K562 (cell line): ENCODE results near the gene SCN1A. TPM values are rescaled to one million over a fixed set of nuclear protein-coding genes. Genes with fewer than 3 reads are reported as not detected.
A peak's percentile ranks its signal among the peaks of the same experiment; 100 is the strongest.

Source experiments
- ARNT ChIP-seq, 2 experiments: fragments of 450-650 bp; IDR thresholded peaks; 2 replicates each; pipeline ENCODE4 v1.6.1; 2016; ENCODE audit warnings: mild to moderate bottlenecking in 1 of 2
- ESRRB ChIP-seq: fragments of 250-450 bp; sonication (Bioruptor Pico); IDR thresholded peaks from 2 replicates; pipeline ENCODE4 v1.5.0; 2020; ENCODE audit warnings: mild to moderate bottlenecking, moderate library complexity, borderline replicate concordance
- MCM5 ChIP-seq: fragments of 450-650 bp; IDR thresholded peaks from 2 replicates; pipeline ENCODE4 v1.6.1; 2016; ENCODE audit warnings: low read depth
- NFIX ChIP-seq: fragments of 250-450 bp; sonication (Bioruptor Pico); IDR thresholded peaks from 2 replicates; pipeline ENCODE4 v1.4.0; 2020; ENCODE audit warnings: low read depth, mild to moderate bottlenecking, moderate library complexity
- PPARD ChIP-seq: fragments of 250-450 bp; sonication (Bioruptor Pico); IDR thresholded peaks from 2 replicates; pipeline ENCODE4 v1.8.0; 2022; ENCODE audit warnings: inconsistent platforms, mild to moderate bottlenecking, moderate library complexity
- SMARCA4 ChIP-seq: fragments of 450-650 bp; IDR thresholded peaks from 2 replicates; pipeline ENCODE4 v1.6.1; 2016
- SMARCB1 ChIP-seq: IDR thresholded peaks from 2 replicates; pipeline ENCODE4 v1.6.1; 2011; ENCODE audit warnings: improper control_type of control experiment, low read depth; ENCODE audit not compliant: insufficient read length
- TAF7 ChIP-seq: fragments of 450-650 bp; IDR thresholded peaks from 2 replicates; pipeline ENCODE4 v1.6.1; 2016; ENCODE audit warnings: missing genetic modification characterization, missing compliant biosample characterization
- polyA plus RNA-seq, 8 experiments: library from polyadenylated mRNA; depleted of rRNA in 4 of 8; stranded (reverse) in 5 of 8; unstranded in 3 of 8; fragments of >200 nt; fragmentation: Nextera tagmentation in 2 of 8; fragmentation: Illumina TruSeq in 1 of 8; extraction: Ambion mirVana in 2 of 8; extraction: Trizol in 1 of 8; gene quantifications; 2 replicates each; pipeline versions ENCODE4 v1.2.1 to v1.2.3, GENCODE V29; 2011 to 2014; ENCODE audit warnings: inconsistent platforms in 1 of 8, missing spikeins in 1 of 8
- total RNA-seq, 7 experiments: library from RNA; depleted of rRNA in 6 of 7; stranded (reverse); fragments of >200 nt in 6 of 7; fragmentation: Illumina TruSeq in 2 of 7; extraction: Trizol in 2 of 7; gene quantifications; 2 replicates each; pipeline versions ENCODE4 v1.2.1 to v1.2.3, GENCODE V29; 2011 to 2021; ENCODE audit warnings: low replicate concordance in 1 of 7
- TF ChIP-seq, protein P1 (sequence below): fragments of 450-650 bp; formaldehyde crosslinking; IDR thresholded peaks from 2 replicates; pipeline ENCODE4 v1.4.0; 2020; ENCODE audit warnings: mild to moderate bottlenecking, mixed read lengths
- TF ChIP-seq, protein P2 (sequence below): sonication (generic); IDR thresholded peaks from 2 replicates; pipeline ENCODE4 v1.6.1; 2016
- TF ChIP-seq, protein P3 (sequence below): fragments of 450-650 bp; IDR thresholded peaks from 2 replicates; pipeline ENCODE4 v1.6.1; 2017; ENCODE audit warnings: antibody characterized with exemption
- TF ChIP-seq, protein P4 (sequence below): sonication (generic); formaldehyde crosslinking; IDR thresholded peaks from 2 replicates; pipeline ENCODE4 v1.5.0; 2020; ENCODE audit warnings: missing genetic modification reagents
- TF ChIP-seq, protein P5 (sequence below): fragments of 450-650 bp; IDR thresholded peaks from 2 replicates; pipeline ENCODE4 v1.6.1; 2018; ENCODE audit warnings: mild to moderate bottlenecking, low read depth; ENCODE audit not compliant: partially characterized antibody
- TF ChIP-seq, protein P6 (sequence below): fragments of 250-450 bp; sonication (Bioruptor Pico); IDR thresholded peaks from 2 replicates; pipeline ENCODE4 v1.4.0; 2020; ENCODE audit warnings: borderline replicate concordance

Gene SCN1A
- total and polyA plus RNA-seq, 9 of the 15 experiments (the other 6 are each of a cell fraction or from before 2014, with no cell fraction given), result not detected

DNA sequence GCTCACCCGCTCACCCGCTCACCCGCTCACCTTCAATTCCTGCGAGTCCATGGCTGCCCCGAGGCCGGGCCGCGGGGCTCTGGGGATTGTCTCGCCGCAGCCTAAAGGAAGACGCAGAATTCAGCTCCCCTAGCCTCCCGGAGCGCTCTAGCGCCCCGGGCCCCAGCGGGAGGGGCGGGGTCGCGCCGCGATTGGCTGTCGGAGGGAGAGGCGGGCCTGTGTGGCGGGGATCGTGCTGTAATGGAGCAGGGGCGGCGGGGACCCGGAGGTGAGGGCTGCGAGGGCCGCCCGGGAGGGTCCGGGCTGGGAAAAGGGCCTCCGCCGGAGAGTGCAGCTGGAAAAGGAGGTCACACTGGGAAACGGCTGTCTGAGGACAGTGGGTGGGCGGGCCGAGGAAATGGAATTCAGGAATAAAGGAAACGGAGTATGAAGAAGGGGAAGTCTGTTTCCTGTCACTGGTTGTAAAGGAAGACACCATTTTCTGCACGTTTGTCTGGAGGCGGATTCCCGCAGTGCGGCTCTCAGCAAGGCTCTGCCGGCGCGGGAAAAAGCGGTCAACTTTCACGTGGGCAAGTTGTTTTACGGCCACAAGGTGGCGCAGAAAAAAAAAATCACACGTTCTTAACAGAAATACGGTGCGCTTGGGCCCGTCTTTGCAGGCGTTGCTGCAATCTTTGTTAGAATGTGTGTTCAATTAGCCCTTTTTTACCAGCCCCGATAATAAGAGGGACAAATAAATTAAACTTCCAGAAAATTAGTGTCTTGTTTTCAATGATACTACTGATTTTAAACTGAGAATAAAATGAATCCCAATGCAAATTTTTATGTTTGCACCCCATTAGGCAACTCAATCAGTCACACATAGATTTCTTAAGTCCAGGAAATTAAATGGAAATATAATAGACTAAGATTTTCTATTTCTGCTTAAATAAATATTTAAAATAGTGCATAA, 173.9 kb downstream of the SCN1A start, which contains the start of gene TTC21B (continued):
- TF ChIP-seq, protein P1, sequence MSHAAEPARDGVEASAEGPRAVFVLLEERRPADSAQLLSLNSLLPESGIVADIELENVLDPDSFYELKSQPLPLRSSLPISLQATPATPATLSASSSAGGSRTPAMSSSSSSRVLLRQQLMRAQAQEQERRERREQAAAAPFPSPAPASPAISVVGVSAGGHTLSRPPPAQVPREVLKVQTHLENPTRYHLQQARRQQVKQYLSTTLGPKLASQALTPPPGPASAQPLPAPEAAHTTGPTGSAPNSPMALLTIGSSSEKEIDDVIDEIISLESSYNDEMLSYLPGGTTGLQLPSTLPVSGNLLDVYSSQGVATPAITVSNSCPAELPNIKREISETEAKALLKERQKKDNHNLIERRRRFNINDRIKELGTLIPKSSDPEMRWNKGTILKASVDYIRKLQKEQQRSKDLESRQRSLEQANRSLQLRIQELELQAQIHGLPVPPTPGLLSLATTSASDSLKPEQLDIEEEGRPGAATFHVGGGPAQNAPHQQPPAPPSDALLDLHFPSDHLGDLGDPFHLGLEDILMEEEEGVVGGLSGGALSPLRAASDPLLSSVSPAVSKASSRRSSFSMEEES (CRISPR knock-in tag), result no peak
- peak; percentile 67 for TF ChIP-seq SMARCA4
- TF ChIP-seq NFIX (CRISPR knock-in tag), result no peak
- TF ChIP-seq, protein P2, sequence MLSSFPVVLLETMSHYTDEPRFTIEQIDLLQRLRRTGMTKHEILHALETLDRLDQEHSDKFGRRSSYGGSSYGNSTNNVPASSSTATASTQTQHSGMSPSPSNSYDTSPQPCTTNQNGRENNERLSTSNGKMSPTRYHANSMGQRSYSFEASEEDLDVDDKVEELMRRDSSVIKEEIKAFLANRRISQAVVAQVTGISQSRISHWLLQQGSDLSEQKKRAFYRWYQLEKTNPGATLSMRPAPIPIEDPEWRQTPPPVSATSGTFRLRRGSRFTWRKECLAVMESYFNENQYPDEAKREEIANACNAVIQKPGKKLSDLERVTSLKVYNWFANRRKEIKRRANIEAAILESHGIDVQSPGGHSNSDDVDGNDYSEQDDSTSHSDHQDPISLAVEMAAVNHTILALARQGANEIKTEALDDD, result no peak
- TF ChIP-seq, protein P3, sequence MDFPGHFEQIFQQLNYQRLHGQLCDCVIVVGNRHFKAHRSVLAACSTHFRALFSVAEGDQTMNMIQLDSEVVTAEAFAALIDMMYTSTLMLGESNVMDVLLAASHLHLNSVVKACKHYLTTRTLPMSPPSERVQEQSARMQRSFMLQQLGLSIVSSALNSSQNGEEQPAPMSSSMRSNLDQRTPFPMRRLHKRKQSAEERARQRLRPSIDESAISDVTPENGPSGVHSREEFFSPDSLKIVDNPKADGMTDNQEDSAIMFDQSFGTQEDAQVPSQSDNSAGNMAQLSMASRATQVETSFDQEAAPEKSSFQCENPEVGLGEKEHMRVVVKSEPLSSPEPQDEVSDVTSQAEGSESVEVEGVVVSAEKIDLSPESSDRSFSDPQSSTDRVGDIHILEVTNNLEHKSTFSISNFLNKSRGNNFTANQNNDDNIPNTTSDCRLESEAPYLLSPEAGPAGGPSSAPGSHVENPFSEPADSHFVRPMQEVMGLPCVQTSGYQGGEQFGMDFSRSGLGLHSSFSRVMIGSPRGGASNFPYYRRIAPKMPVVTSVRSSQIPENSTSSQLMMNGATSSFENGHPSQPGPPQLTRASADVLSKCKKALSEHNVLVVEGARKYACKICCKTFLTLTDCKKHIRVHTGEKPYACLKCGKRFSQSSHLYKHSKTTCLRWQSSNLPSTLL, result no peak
- TF ChIP-seq, protein P4, sequence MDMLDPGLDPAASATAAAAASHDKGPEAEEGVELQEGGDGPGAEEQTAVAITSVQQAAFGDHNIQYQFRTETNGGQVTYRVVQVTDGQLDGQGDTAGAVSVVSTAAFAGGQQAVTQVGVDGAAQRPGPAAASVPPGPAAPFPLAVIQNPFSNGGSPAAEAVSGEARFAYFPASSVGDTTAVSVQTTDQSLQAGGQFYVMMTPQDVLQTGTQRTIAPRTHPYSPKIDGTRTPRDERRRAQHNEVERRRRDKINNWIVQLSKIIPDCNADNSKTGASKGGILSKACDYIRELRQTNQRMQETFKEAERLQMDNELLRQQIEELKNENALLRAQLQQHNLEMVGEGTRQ (CRISPR knock-in tag), result peak; percentile 64
- TF ChIP-seq ARNT (IDR thresholded peaks at IDR 0.05), result peak; percentile 78 to 89; a peak in 2 of 4 replicates
- TF ChIP-seq, protein P5, sequence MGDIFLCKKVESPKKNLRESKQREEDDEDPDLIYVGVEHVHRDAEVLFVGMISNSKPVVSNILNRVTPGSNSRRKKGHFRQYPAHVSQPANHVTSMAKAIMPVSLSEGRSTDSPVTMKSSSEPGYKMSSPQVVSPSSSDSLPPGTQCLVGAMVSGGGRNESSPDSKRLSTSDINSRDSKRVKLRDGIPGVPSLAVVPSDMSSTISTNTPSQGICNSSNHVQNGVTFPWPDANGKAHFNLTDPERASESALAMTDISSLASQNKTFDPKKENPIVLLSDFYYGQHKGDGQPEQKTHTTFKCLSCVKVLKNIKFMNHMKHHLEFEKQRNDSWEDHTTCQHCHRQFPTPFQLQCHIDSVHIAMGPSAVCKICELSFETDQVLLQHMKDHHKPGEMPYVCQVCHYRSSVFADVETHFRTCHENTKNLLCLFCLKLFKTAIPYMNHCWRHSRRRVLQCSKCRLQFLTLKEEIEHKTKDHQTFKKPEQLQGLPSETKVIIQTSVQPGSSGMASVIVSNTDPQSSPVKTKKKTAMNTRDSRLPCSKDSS, result no peak
- TF ChIP-seq PPARD (CRISPR knock-in tag), result no peak
- TF ChIP-seq ESRRB, result no peak
- no peak for TF ChIP-seq MCM5
- TF ChIP-seq, protein P6, sequence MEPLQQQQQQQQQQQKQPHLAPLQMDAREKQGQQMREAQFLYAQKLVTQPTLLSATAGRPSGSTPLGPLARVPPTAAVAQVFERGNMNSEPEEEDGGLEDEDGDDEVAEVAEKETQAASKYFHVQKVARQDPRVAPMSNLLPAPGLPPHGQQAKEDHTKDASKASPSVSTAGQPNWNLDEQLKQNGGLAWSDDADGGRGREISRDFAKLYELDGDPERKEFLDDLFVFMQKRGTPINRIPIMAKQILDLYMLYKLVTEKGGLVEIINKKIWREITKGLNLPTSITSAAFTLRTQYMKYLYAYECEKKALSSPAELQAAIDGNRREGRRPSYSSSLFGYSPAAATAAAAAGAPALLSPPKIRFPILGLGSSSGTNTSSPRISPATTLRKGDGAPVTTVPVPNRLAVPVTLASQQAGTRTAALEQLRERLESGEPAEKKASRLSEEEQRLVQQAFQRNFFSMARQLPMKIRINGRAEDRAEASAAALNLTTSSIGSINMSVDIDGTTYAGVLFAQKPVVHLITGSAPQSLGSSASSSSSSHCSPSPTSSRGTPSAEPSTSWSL (CRISPR knock-in tag), result no peak
- no peak; the same call in 1 of the 2 replicates for TF ChIP-seq TAF7 (tag)
- TF ChIP-seq SMARCB1, result no peak
